ENCODE results near the gene ITFG2.
A peak's percentile ranks its signal among the peaks of the same experiment; 100 is the strongest.

ITFG2 gene

GRCh38 chr12:2795291-2796186, 16.9 kb upstream of the ITFG2 start:
- peak; percentile 25 for DNase-seq (ENCODE audit: low read depth)

GRCh38 chr12:2796187-2796666, 16.2 kb upstream of the ITFG2 start:
- DNase-seq (ENCODE audit: low read depth), result no peak

GRCh38 chr12:2797721-2798418, 14.6 kb upstream of the ITFG2 start:
- no peak for DNase-seq (ENCODE audit: low read depth)

GRCh38 chr12:2800046-2800570, 12.4 kb upstream of the ITFG2 start:
- no peak for DNase-seq (ENCODE audit: low read depth)

GRCh38 chr12:2801044-2801783, 11.3 kb upstream of the ITFG2 start:
- no peak for DNase-seq (ENCODE audit: low read depth)

- DNase-seq (ENCODE audit: low read depth), result no peak
Observed at GRCh38 chr12:2803635-2804392, 8.7 kb upstream of the ITFG2 start.

GRCh38 chr12:2804393-2805142, 7.9 kb upstream of the ITFG2 start:
- DNase-seq (ENCODE audit: low read depth), result peak; percentile 24

GRCh38 chr12:2805143-2805520, 7.3 kb upstream of the ITFG2 start:
- DNase-seq (ENCODE audit: low read depth), result no peak

- no peak for DNase-seq (ENCODE audit: low read depth)
Observed at GRCh38 chr12:2806700-2807099, 5.8 kb upstream of the ITFG2 start.

- no peak for DNase-seq (ENCODE audit: low read depth)
Observed at GRCh38 chr12:2811801-2812200, 667 bp upstream of the ITFG2 start.

- DNase-seq (ENCODE audit: low read depth), result peak; percentile 47
Observed at GRCh38 chr12:2813214-2814185, 1.0 kb downstream of the ITFG2 start.

GRCh38 chr12:2819810-2820209, 7.3 kb downstream of the ITFG2 start:
- DNase-seq (ENCODE audit: low read depth), result no peak

- DNase-seq (ENCODE audit: low read depth), result no peak
Observed at GRCh38 chr12:2820432-2820831, 8.0 kb downstream of the ITFG2 start.

- no peak for DNase-seq (ENCODE audit: low read depth)
Observed at GRCh38 chr12:2823483-2823882, 11.0 kb downstream of the ITFG2 start.

- no peak for DNase-seq (ENCODE audit: low read depth)
Observed at GRCh38 chr12:2824541-2824940, 12.1 kb downstream of the ITFG2 start.

- no peak for DNase-seq (ENCODE audit: low read depth)
Observed at GRCh38 chr12:2825132-2825531, 12.7 kb downstream of the ITFG2 start.

GRCh38 chr12:2826036-2826435, 13.6 kb downstream of the ITFG2 start:
- DNase-seq (ENCODE audit: low read depth), result no peak

GRCh38 chr12:2826721-2827515, 14.4 kb downstream of the ITFG2 start:
- DNase-seq (ENCODE audit: low read depth), result no peak

GRCh38 chr12:2829275-2829674, 16.8 kb downstream of the ITFG2 start:
- DNase-seq (ENCODE audit: low read depth), result no peak

Measured in GM04504 (cell line).